Cortex of kidney (tissue), 1 donor: ENCODE results near the gene CTF1.
"Not testable (repeated sequence)": the region's sequence is repeated elsewhere in the genome, so short reads cannot be mapped to it uniquely, and the experiment has no call there.

Experiments used
- DNase-seq: peaks from one replicate; lab custom pipeline; 2025; lab: John Stamatoyannopoulos, UW

Gene CTF1, protein sequence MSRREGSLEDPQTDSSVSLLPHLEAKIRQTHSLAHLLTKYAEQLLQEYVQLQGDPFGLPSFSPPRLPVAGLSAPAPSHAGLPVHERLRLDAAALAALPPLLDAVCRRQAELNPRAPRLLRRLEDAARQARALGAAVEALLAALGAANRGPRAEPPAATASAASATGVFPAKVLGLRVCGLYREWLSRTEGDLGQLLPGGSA

DNA sequence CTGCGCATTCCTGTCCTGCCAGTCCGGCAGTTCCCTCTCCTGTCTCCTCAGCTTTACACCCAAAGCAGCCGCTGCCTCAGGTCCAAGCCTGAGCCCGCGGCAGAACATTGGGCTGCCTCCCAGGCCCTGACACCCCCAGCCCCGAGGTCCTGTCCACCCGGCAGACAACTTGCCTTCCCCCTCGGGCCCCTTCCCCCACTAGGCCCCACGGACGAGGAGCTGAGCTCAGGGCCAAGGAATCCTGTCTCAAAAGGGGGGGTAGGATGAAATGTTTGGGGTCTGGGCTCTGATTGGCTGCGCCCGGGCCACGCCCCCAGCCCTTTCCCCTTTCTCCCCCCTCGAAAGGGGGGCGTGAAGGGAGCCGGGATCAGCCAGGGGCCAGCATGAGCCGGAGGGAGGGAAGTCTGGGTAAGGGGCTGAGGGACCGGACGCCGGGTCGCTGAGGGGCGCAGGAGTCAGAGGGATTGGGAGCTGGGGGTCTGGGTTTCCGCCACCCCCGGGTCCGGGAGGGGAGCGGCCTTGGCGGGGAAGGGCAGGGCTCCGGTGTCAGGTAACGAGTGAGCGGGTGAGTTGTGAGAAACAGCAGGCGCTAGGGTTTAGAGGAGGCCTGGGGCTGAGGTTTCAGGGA lies at the start of gene CTF1:
TSS of gene CTF1 (plus strand) at position 354 of the 628 bp plus-strand sequence. CDS start at position 384, 30 bp downstream.
- peak; percentile 34 for DNase-seq

DNA sequence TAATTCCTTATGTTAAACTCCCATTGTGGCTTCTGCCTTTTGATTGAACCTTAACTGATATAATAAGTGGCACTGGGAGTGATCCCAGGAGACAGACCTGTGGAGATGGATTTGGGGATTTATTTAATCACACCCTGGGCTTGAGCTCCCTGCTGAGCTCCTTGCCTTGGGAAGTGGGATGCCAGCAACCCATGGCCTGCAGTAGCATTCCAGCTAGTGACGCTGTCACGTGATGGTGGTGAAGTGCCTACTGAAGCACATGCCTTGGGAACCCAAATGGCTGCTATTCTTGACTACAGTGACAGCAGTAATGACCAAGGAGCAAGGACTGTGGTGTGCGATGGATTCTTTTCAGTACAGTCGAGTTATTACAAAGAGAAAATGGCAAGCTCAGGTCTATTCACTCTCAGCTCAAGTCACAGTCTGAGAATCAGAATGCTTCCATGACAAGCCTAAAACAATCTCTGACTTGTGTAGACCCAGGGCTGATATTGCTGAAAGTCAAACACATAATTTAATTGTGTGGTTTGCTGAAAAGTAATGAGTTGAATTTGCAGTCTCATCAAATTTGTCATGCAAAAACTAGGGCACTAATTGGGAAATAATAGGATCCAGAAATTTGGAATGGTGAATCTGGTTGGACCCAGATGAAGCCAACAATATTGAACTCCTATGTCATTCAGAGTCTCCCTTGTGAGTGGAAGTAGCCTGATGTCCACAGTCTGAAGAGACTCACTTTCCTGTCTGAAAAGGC lies 49.6 kb upstream of the CTF1 start:
- no peak for DNase-seq

DNA sequence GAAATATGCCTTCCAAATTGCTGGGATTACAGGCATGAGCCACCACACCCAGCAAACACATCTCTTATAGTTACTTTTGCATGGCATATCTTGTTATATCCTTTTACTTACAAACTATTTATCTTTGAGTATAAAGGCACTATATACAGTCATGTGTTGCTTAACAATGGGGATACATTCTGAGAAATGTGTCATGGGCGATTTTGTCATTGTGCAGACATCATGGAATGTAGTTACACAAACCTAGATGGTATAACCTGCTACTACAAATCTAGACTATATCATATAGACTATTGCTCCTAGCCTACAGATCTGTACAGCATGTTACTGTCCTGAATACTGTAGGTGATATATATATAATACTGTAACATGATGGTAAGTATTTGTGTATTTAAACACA lies 46.2 kb upstream of the CTF1 start:
- no peak for DNase-seq

DNA sequence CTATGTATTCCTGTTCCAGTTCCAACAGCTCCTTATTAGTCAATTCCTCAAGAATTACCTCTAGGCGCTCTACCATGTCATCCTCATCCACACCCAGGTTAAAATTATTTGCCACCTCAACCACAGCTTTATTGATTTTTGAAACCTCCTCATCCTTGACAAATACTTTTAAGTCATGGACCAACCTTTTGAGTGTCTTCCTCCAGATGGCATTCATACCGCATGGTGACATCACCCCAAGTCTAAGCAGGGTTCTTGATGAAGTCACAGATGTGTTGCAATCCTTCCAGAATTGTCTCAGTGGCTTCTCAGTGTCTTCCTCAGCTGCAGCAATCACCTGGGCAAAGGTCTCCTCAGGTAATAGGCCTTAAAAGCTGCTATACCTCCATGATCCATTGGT lies 42.7 kb upstream of the CTF1 start:
- DNase-seq: no peak

DNA sequence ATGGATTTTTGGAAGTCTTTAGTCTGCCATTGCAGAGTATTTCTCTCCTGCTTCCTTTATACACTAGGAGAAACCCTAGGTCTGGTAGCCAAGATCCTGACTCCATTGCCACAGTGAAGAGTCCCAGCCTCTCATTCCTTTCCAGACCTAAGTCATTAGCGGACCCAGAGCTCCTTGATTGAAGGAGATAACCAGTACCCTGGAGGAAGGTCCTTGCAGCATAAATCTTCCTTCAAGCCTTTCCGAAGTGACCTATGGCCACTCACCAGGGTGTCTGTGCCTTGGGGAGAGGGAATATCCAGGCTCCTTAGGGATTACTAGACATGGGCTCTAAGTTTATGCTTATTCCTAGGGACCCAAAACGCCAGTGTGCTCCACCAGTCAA lies 38.3 kb upstream of the CTF1 start:
- DNase-seq: no peak

DNA sequence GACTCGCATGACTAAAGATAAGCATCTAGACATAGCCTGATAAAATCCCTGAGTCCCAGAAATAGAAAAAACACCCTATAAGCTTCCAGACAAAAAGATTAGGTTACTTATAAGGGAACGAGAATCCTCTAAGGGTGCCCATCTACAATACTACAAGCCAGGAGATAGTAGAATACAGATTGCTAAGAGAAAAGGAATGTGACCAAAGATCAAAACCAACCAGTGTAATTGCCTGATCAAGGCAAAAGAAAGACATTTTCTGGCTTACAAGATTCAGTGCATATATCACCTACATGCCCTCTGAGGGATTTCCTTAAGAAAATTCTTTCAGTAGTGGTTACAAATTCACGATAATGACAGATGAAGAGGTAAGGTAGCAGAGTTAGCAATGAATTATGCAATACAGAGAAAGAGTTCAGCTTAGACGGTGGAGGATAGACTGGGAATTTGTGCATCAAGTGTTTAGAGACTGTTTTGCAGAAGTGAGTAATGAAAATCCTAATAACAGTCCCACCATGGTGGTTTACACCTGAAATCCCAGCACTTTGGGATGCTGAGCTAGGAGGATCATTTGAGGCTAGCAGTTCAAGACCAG lies 37.5 kb upstream of the CTF1 start:
- no peak for DNase-seq

DNA sequence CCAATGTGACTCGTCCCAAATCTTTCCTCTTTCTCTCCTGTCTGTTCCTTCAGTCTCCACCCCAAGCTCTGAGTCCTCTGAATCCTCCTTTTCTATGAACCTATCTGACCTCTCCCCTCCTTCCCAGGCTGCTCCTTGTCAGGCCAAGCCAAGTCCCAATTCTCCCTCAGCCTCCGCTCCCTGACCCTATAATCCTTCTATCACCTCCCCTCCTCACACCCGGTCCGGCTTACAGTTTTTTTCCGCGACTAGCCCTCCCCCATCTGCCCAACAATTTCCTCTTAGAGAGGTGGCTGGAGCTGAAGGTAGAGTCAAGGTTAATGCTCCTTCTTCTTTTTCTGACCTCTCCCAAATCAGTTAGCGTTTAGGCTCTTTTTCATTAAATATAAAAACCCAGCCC lies 35.7 kb upstream of the CTF1 start:
- DNase-seq: not testable (repeated sequence)

DNA sequence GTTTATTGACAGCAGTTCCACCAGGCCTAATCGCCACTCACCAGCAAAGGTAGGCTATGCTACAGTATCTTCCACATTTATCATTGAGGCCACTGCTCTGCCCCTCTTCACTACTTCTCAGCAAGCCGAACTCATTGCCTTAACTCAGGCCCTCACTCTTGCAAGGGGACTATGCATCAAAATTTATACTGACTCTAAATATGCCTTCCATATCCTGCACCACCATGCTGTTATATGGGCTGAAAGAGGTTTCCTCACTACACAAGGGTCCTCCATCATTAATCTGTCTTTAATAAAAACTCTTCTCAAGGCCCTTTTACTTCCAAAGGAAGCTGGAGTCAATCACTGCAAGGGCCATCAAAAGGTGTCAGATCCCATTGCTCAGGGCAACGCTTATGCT lies 33.2 kb upstream of the CTF1 start:
- not testable (repeated sequence) for DNase-seq

DNA sequence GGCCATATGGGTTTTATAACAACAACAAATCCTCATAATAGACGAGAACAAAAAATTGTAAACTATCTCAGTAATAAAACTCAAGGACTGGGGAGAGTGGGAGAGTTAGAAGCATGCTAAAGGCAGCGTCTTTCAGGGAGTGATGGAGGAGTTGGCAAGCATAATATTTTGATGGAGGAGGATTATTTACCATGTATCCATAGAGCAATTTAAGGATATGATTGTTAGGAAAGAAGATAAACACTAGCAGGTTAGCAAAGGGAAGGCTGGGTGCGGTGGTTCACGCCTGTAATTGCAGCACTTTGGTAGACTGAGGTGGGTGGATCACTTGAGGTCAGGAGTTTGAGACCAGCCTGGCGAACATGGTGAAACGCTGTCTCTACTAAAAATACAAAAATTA lies 30.4 kb upstream of the CTF1 start:
- no peak for DNase-seq

DNA sequence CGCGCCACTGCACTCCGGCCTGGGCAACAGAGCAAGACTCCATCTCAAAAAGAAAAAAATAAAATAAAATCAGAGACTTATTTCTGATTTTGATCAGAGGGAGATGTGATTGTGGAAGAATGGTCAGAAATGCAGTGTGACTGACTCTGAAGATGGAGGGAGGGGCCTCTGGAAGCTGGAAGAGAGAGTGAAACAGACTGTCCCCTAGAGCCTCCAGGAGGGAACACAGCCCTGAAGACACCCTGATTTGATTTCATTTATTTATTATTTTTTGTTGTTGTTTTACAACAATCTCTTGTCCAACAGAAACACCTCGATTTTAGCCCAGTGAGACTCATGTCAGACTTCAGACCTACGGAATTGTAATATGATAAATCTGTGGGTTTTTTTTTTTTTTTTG lies 28.7 kb upstream of the CTF1 start:
- no peak for DNase-seq

DNA sequence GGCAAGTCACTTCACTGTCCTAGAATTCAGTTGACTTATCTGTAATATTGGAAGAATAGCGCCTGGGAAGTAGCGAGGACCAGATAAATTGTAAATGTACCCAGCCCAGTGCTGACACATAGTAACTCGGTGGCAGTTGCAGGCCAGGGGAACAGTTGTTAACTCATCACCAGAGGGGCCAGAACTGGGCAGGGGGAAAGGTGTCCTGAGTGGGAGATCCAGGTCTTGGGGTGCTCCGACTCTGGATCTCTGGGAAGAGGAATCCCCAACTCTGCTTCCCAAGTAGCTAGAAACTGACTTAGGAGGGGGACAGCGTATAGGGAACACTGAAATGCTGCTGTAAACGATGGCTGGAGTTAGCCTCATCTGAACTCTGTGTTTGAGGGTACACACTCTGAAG lies 25.5 kb upstream of the CTF1 start:
- no peak for DNase-seq

DNA sequence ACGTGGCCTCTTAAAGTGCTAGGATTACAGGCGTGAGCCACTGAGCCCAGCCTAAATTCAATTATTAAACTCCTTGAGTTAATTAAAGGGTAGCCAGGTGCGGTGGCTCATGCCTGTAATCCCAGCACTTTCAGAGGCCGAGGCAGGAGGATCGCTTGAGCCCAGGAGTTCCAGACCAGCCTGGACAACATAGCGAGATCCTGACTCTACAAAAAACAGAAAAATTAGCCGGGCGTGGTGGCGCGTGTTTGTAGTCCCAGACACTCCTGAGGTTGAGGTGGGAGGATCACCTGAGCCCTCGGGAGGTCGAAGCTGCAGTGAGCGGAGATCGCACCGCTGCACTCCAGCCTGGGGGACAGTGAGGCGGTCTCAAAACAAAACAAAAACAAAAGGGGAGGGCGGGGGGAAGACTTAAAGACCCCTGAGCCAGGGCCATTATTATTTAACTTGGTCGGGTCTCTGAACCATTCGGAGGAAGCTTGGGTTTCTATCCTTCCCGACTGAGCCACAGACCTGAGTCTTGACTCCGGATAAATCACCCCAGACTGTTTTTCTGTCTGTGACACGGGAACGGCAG lies 22.1 kb upstream of the CTF1 start:
- DNase-seq: no peak

DNA sequence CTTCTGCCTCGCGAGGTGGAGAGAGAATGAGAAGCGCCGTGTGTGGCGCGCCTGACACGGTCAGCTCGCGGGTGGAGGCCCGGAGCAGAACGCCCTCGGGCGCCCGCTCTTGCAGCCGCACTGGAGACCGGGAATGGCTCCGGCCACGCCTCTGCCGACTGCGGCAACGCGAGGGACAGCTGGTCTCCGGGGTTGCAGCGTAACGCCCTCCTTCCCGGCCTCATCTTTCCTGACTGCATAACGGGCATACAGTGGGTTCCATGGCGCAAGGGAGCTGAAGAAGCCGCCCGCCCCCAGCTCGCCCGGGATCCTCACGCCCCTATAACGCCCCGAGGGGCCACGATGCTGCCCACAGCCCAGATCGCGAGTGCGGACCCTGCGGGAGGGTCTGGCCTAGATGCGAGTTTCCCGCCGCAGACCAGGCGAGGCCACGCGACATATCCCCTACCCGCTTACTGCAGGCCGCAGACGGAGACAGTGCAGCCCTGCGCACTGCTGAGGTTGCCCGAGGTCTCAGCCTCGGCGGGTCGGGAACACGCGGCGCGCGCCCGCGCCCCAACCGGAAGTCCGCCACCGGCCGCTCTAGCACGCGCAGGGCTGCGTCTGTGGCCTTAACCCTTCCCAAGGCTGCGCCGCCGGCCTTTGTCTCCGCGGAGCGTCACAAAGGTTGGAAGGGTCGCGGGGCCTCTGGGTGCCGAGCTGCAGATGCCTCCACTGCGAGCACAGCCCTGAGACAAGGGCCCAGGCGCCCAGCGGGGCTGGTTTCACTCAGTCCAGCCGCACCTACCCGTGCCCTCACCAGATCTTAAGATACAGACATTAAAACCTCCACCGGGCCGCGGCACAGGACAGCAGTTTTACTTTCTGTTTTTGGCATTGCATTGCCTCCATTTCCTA lies 21.3 kb upstream of the CTF1 start:
- peak; percentile 32 for DNase-seq

DNA sequence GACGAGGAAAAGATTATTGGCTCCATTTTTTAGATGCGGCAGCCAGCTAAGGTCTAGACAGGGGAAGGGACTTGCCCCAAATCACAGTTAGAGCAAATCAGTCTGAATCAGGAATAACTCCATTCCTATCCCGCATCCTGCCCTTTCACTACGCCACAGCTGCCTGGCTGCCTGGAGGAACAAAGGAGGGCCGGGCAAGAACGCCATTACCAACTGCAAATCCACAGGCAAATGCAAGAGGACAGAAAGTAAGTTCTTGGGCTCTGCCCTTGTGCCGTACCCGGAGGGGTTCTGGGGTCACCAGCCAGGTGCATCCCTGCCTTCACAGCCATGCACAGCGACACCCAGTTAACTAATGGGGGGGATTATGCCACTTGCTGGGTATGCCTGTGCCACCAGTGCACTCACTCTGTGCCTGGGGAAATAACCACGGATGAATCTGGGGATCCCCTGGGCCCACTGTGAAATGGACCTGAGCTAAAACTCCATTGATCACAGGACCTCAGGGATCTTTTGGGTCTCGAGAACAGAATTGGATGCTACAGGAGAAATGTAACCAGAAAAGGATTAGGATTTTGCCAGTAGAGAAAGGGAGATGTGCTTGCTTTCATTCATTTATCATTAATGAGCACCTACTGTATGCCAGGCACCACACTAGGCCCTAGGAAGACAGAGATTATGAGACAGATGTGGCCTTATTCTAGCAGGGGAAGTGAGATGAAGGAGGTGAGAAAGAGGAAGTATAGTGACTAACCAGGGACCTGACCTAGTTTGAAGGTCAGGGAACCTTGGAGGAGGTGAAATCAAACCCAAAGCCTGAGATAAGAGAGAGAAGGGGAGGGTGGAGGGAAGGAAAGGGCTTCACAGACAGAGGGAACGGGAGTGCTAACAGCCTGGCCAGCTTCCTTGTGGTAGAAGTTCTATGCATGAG lies 20.3 kb upstream of the CTF1 start:
- no peak for DNase-seq

DNA sequence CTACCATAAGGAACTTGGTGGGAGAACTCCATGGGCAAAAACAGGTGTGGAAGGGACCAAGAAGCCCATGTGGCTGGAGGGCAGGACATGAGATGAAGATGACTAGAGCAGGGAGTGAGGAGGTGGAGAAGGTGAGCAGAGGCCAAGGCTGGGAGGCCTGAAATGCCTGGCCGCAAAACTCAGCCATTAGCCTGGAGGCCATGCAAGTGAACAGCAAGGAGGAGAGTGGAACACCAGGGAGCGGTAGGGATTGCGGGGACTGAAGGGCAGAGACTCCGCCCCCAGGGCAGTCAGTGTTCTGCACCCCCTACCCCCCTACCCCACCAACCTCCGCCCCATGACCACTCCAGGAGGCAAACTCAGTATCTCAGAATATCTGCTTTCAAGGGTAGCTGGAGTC lies 19.5 kb upstream of the CTF1 start:
- DNase-seq: no peak

DNA sequence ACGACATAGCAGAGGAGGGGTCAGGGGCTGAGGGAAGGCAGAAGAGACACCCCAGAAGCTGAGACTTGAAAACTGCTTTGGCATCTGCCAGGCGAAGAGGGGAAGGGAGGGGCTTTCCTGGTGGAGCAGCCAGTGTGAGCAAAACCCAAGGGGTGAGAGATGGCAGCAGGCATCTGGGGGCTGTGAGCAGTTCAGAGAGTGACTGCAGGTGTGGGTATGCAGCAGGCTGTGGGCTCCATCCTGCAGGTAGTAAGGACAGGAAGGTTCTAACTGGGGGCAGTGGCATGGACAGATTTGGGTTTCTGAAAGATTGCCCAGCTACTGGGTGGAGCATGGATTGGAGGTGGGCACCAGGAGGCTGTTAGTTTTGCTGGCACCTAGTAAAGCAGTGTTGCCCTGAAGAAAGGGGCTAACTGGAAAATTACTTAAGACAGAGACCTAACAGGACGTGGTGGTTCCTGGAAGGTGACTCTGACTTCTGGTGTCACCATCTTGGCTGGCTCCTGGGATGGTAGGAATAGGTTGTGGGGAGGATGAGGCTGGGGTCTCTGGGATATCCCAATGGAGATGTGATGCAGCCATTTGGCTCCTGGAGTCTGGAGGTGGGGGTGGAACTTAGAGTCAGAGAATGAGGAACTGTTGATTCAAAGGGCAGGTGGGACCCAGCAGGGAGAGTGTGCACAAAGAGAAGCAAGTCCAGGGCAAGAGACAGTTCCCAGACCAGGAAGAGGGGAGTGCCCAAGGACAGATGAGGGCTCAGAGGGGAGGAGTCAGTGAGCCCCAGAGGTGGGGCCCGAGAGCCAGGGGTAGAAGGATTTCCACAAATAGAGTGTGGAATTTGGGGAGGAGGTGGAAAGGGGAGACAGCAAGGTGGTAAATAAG lies 13.7 kb upstream of the CTF1 start:
- DNase-seq: no peak

DNA sequence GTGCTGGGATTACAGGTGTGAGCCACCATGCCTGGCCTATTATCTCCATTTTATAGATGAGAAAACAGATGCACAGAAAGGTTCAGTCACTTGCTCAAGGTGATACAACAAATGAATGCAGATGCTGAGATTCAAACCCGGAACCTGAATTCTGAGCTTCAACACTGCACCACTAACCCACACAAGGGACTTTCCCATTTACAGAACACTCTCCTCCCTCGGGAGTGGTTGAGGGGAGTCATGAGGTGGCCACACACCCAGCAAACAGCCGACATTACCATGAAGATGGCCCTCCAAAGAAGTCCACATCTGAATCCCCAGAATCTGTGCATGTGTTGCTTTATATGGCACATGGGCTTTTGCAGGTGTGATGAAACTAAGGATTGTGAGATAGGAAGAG lies 11.7 kb upstream of the CTF1 start:
- DNase-seq: no peak

DNA sequence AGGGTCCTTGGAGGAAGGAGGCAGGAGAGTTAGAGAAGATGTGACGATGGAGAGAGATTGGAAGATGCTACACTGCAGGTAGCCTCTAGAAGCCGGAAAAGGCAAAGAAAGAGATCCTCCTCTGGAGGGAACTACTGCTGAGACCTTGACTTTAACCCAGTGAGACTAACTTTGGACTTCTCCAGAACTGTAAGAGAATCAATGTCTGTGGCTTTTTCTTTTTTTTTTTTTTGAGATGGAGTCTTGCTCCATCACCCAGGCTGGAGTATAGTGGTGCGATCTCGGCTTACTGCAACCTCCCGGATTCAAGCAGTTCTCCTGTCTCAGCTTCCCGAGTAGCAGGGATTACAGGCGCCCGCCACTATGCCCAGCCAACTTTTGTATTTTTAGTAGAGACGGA lies 11.2 kb upstream of the CTF1 start:
- no peak for DNase-seq

DNA sequence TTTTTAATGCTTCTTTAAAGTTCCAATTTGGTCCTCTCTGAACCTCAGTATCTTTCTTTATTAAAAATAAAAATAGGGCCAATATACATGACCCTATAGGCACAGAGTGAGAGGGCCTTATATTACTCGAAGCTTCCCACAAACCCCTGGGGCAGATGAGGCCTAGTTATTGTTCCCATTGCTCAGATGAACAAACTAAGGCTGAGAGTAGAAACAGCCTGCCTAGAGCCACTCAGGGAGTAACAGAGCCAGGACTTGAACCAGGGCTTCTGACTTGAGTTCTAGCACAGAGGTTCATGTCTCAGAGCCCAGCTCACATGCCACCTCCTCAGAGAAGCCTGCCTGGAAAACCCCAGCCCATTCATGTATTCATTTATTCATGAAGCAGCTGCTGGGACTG lies 10.3 kb upstream of the CTF1 start:
- no peak for DNase-seq

DNA sequence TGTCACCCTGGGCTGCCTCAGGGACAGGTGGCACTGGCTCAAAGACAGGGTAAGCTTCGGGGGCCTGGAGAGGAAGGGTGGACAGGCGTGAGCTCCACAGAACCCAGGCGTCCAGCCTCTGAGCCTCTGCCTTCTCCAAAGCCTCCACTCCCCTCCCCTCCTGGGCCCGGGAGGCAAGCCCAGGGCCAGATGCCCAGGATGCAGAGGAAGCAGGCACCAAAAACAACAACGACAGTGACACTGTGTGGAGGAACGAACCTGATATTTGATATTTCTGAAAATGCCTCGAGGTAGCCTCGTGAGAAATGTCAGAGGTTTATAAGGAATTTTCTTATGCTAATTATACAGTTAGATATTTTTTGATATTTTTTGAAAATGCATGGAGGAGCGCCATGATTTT lies 8.5 kb upstream of the CTF1 start:
- DNase-seq: no peak
